Measurements from ENCODE around the gene ZNF189. TPM values are rescaled to one million over a fixed set of nuclear protein-coding genes. Genes with fewer than 3 reads are reported as not detected.

Gene ZNF189
- total RNA-seq, 4 donors from 2014 or later = 18.8 to 61.9 (median 34.0) TPM

GRCh38 chr9:101354143-101354764 lies 44.4 kb upstream of the ZNF189 start:
- DNase-seq = no peak
- no peaks in the 10 kb centered on the region for H3K4me1 ChIP-seq
- TF ChIP-seq POLR2A (IDR thresholded peaks at IDR 0.05) = no peak
- TF ChIP-seq, protein P1, sequence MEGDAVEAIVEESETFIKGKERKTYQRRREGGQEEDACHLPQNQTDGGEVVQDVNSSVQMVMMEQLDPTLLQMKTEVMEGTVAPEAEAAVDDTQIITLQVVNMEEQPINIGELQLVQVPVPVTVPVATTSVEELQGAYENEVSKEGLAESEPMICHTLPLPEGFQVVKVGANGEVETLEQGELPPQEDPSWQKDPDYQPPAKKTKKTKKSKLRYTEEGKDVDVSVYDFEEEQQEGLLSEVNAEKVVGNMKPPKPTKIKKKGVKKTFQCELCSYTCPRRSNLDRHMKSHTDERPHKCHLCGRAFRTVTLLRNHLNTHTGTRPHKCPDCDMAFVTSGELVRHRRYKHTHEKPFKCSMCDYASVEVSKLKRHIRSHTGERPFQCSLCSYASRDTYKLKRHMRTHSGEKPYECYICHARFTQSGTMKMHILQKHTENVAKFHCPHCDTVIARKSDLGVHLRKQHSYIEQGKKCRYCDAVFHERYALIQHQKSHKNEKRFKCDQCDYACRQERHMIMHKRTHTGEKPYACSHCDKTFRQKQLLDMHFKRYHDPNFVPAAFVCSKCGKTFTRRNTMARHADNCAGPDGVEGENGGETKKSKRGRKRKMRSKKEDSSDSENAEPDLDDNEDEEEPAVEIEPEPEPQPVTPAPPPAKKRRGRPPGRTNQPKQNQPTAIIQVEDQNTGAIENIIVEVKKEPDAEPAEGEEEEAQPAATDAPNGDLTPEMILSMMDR (IDR thresholded peaks at IDR 0.05) = no peak
- H3K27ac ChIP-seq = no peak overlapping the region
- no peaks in the 10 kb centered on the region for H3K27me3 ChIP-seq
- no peaks in the 10 kb centered on the region for H3K9me3 ChIP-seq
- H3K36me3 ChIP-seq = no peaks in the 10 kb centered on the region
- intact Hi-C loops (cut with DNase I; ENCODE audit: low total_unique reads) = no loop called here
- H3K4me3 ChIP-seq = no peak overlapping the region

GRCh38 chr9:101354765-101355708 lies 43.6 kb upstream of the ZNF189 start:
- intact Hi-C loops (cut with DNase I; ENCODE audit: low total_unique reads) = no loop called here
- Histone ChIP-seq H3K4me3 (no peak overlapping the region), H3K9me3 (no peaks in the 10 kb centered on the region), H3K36me3 (no peaks in the 10 kb centered on the region), H3K27me3 (no peaks in the 10 kb centered on the region), H3K27ac (no peak overlapping the region), H3K4me1 (no peaks in the 10 kb centered on the region)
- no peak for TF ChIP-seq POLR2A (IDR thresholded peaks at IDR 0.05)
- TF ChIP-seq, protein P1 (IDR thresholded peaks at IDR 0.05) = no peak
- no peak for DNase-seq

GRCh38 chr9:101356619-101357018 lies 42.0 kb upstream of the ZNF189 start:
- TF ChIP-seq, protein P1 (IDR thresholded peaks at IDR 0.05) = no peak
- TF ChIP-seq POLR2A (IDR thresholded peaks at IDR 0.05) = no peak
- Histone ChIP-seq H3K27ac (no peak overlapping the region), H3K4me3 (no peak overlapping the region), H3K9me3 (no peaks in the 10 kb centered on the region), H3K27me3 (no peaks in the 10 kb centered on the region), H3K4me1 (no peaks in the 10 kb centered on the region), H3K36me3 (no peaks in the 10 kb centered on the region)
- intact Hi-C loops (cut with DNase I; ENCODE audit: low total_unique reads) = no loop called here
- DNase-seq = no peak

DNA sequence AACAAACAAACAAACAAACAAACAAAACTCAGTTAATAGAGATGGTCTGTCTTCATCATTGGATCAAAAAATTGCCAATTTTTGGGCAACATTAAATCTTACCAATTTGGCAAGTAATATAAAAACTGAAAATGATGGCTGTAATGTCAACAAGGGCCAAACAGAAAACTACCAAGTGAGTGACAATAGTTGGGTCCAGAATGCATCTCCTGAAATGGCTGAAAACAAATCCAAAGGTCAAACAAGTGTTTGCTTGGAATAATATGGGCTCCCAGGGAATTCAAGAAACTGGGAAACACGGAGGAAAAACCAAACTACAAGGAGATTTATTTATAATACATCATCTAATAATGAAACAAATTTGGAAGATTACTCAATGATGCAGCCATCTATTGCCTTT lies 39.0 kb upstream of the ZNF189 start:
- Histone ChIP-seq H3K9me3 (no peaks in the 10 kb centered on the region), H3K36me3 (no peaks in the 10 kb centered on the region), H3K27ac (no peak overlapping the region), H3K4me1 (no peaks in the 10 kb centered on the region), H3K4me3 (no peak overlapping the region), H3K27me3 (no peaks in the 10 kb centered on the region)
- TF ChIP-seq POLR2A (IDR thresholded peaks at IDR 0.05) = no peak
- TF ChIP-seq, protein P1 (IDR thresholded peaks at IDR 0.05) = no peak
- no peak for DNase-seq
- intact Hi-C loops (cut with DNase I; ENCODE audit: low total_unique reads) = no loop called here

- H3K36me3 ChIP-seq = no peaks in the 10 kb centered on the region
- H3K4me3 ChIP-seq = no peak overlapping the region
- H3K27ac ChIP-seq = no peak overlapping the region
- intact Hi-C loops (cut with DNase I; ENCODE audit: low total_unique reads) = no loop called here
- no peaks in the 10 kb centered on the region for H3K27me3 ChIP-seq
- DNase-seq = no peak
- TF ChIP-seq, protein P1 (IDR thresholded peaks at IDR 0.05) = no peak
- no peak for TF ChIP-seq POLR2A (IDR thresholded peaks at IDR 0.05)
- H3K9me3 ChIP-seq = no peaks in the 10 kb centered on the region
- no peaks in the 10 kb centered on the region for H3K4me1 ChIP-seq
Measured at GRCh38 chr9:101360647-101361046, 38.0 kb upstream of the ZNF189 start.

Data from uterus (tissue), 4 donors.